ENCODE measurements around the gene ZFP36L2. TPM values are rescaled to one million over a fixed set of nuclear protein-coding genes. Genes with fewer than 3 reads are reported as not detected.

The ZFP36L2 gene, protein sequence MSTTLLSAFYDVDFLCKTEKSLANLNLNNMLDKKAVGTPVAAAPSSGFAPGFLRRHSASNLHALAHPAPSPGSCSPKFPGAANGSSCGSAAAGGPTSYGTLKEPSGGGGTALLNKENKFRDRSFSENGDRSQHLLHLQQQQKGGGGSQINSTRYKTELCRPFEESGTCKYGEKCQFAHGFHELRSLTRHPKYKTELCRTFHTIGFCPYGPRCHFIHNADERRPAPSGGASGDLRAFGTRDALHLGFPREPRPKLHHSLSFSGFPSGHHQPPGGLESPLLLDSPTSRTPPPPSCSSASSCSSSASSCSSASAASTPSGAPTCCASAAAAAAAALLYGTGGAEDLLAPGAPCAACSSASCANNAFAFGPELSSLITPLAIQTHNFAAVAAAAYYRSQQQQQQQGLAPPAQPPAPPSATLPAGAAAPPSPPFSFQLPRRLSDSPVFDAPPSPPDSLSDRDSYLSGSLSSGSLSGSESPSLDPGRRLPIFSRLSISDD
- total RNA-seq = 100 to 1,000 TPM; 231 to 747 (median 389) TPM
- polyA plus RNA-seq = 100 to 1,000 TPM; 252 to 411 TPM
- total RNA-seq = 807 reads per million, percentile 99 among the genes with 10 or more reads in this experiment

DNA sequence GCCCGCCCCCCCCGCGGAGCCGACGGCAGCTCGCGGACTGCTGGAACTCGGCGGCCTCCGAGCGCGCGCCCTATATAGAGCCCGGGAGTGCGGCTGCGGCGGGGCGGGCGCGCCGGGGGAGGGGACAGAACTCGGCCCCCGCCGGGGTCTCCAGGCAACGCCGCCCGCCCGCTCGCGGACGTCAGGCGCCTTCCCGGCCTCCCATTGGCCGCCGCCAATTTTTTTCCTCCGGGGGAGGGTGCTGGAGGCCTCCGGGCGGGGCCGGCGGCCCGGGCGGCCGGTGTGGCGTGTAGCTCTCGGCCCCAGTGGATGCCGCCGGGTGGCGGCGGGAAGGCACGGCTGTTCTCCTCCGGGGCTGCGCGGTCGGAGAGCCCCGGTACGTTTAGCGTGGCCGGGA lies at the start of gene ZFP36L2:
ZFP36L2 (minus strand) TSS at position 49 of the 397 bp plus-strand sequence. CDS start 291 bp downstream, outside the sequence.
- Mint-ChIP-seq H3K9me3 (peaks cover 0 to 24% (median 0%) of the 10 kb centered on the region in 11 donors), H3K36me3 (peaks cover 4 to 38% (median 37%) of the 10 kb centered on the region in 5 donors), H3K4me3 (peak within 1 kb of the TSS; percentile 85 to 99 (median 96)), H3K27me3 (peaks cover 0 to 4% (median 0%) of the 10 kb centered on the region in 5 donors), H3K4me1 (peaks cover 22 to 35% (median 25%) of the 10 kb centered on the region in 7 donors), H3K27ac (peak within 1 kb of the TSS; percentile 87 to 99 (median 96))
- POLR2A ChIA-PET = interaction anchor here (0.6 to 25.8 kb wide), 17 partner anchors 12 to 773 kb away, joined by 3 to 1899 read pairs (median 8); no protein-coding TSS in a partner anchor
- H3K4me3 ChIP-seq (ENCODE audit: low read length) = peak within 1 kb of the TSS; percentile 87
- CTCF ChIA-PET = interaction anchor here (0.6 to 5.6 kb wide), 5 partner anchors 8 to 252 kb away, joined by 3 to 203 read pairs (median 48); no protein-coding TSS in a partner anchor
- ATAC-seq (peak; percentile 84), DNase-seq (peak; percentile 90 to 99 (median 97))
- peaks cover 22% of the 10 kb centered on the region in 2 donors for H3K4me1 ChIP-seq (ENCODE audit: control insufficient read depth in 2 of 2, insufficient read depth in 2 of 2, low read length in 2 of 2)
- peaks cover 30 to 67% (median 36%) of the 10 kb centered on the region in 3 experiments for H3K36me3 ChIP-seq (ENCODE audit: control insufficient read depth in 2 of 3, insufficient read depth in 3 of 3, low read length in 3 of 3)
- intact Hi-C loops (cut with micrococcal nuclease) = loop anchor here (1.0 to 10.0 kb wide), 14 partner anchors 8 to 1386 kb away; partner anchors contain the start of genes COX7A2L (in 2 of the 2) and THADA (in 2 of the 2)
- H3K9me3 ChIP-seq (ENCODE audit: control insufficient read depth in 2 of 3, low read length in 3 of 3) = no peaks in the 10 kb centered on the region
- H3K27me3 ChIP-seq (ENCODE audit: control insufficient read depth in 2 of 2, insufficient read depth in 2 of 2, low read length in 2 of 2) = no peaks in the 10 kb centered on the region
- H3K27ac ChIP-seq (ENCODE audit: low read depth, low read length) = peak within 1 kb of the TSS; percentile 97

DNA sequence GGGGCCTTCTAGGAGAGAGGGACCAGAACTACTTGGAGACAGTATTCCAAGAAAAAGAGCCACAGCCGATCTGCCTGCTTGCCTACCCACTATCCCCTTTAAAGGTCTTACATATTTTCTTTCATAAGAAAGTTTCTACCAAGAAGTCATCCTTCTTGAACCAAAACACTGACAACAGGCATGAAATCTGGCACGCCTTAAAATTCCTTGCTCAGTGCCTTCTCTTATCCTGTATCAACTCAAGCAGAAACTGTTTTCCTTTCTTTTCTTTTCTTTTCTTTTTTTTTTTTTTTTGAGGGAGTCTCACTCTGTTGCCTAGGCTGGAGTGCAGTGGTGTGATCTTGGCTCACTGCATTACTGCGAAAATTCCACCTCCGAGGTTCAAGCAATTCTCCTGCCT lies 48.3 kb upstream of the ZFP36L2 start:
- Mint-ChIP-seq H3K27ac (no peak overlapping the region), H3K36me3 (peaks cover 0 to 53% (median 26%) of the 10 kb centered on the region in 5 donors), H3K4me3 (no peak overlapping the region), H3K4me1 (peaks cover 0 to 19% (median 0%) of the 10 kb centered on the region in 7 donors), H3K9me3 (peaks cover 0 to 2% (median 0%) of the 10 kb centered on the region in 11 donors), H3K27me3 (no peaks in the 10 kb centered on the region)
- Histone ChIP-seq H3K4me1 (ENCODE audit: control insufficient read depth in 2 of 2, insufficient read depth in 2 of 2, low read length in 2 of 2) (no peaks in the 10 kb centered on the region), H3K9me3 (ENCODE audit: control insufficient read depth in 2 of 3, low read length in 3 of 3) (no peaks in the 10 kb centered on the region), H3K4me3 (ENCODE audit: low read length) (no peak overlapping the region), H3K27me3 (ENCODE audit: control insufficient read depth in 2 of 2, insufficient read depth in 2 of 2, low read length in 2 of 2) (no peaks in the 10 kb centered on the region), H3K27ac (ENCODE audit: low read depth, low read length) (no peak overlapping the region), H3K36me3 (ENCODE audit: control insufficient read depth in 2 of 3, insufficient read depth in 3 of 3, low read length in 3 of 3) (peaks cover 0 to 50% (median 0%) of the 10 kb centered on the region in 3 experiments)
- ATAC-seq (no peak), DNase-seq (no peak)
- CTCF ChIA-PET = no interaction called here
- intact Hi-C loops (cut with micrococcal nuclease) = no loop called here
- POLR2A ChIA-PET = no interaction called here

DNA sequence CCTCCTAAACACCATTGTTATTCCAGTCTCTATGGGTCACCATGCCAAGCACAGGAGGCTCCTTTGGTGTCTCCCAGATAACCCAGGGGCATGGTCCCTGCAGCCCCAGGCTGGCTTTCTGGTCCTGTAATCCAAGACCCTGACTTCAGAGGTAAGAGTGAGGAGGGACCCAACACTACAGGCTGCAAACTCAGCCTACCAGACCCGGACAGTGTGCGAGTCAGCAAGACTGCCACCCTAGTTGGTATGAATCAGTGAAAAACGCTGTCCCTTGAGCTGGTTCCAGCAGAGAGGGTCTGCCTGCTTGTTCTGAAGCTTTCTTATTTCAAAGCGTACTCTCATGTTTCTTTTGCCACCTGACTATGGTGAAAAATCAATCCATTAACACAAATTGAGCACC lies 47.6 kb upstream of the ZFP36L2 start:
- peaks cover 0 to 52% (median 23%) of the 10 kb centered on the region in 5 donors for H3K36me3 Mint-ChIP-seq
- POLR2A ChIA-PET = no interaction called here
- intact Hi-C loops (cut with micrococcal nuclease) = no loop called here

DNA sequence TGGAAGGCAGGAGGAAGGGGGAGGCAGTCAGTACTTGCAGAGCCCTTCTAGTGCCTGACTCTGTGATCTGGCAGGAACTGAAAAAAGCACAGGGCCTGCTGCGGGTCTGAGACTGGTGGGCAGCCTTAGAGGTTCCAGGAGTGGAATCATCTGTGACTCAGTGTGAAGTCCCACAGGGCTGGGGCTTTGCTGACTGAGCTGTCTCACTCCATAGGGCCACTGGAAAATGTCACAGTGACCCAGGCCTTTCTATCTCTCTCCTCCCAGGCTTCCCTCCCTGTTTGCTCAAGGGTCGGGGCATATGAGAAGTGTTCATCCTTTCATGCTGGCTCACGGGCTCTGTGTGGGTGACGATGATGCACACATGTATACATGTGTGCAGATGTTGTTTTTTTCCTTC lies 47.1 kb upstream of the ZFP36L2 start:
- Mint-ChIP-seq H3K4me3 (no peak overlapping the region), H3K4me1 (peaks cover 0 to 24% (median 0%) of the 10 kb centered on the region in 7 donors), H3K36me3 (peaks cover 4 to 51% (median 18%) of the 10 kb centered on the region in 5 donors), H3K27me3 (no peaks in the 10 kb centered on the region), H3K27ac (peak overlapping the region in 4 of 9 donors; percentile 19 to 65 (median 51)), H3K9me3 (peaks cover 0 to 2% (median 0%) of the 10 kb centered on the region in 11 donors)
- no peaks in the 10 kb centered on the region for H3K4me1 ChIP-seq (ENCODE audit: control insufficient read depth in 2 of 2, insufficient read depth in 2 of 2, low read length in 2 of 2)
- no peaks in the 10 kb centered on the region for H3K27me3 ChIP-seq (ENCODE audit: control insufficient read depth in 2 of 2, insufficient read depth in 2 of 2, low read length in 2 of 2)
- no peaks in the 10 kb centered on the region for H3K9me3 ChIP-seq (ENCODE audit: control insufficient read depth in 2 of 3, low read length in 3 of 3)
- CTCF ChIA-PET = no interaction called here
- POLR2A ChIA-PET = no interaction called here
- intact Hi-C loops (cut with micrococcal nuclease) = no loop called here
- peaks cover 0 to 53% (median 0%) of the 10 kb centered on the region in 3 experiments for H3K36me3 ChIP-seq (ENCODE audit: control insufficient read depth in 2 of 3, insufficient read depth in 3 of 3, low read length in 3 of 3)
- no peak for ATAC-seq
- H3K27ac ChIP-seq (ENCODE audit: low read depth, low read length) = no peak overlapping the region
- no peak overlapping the region for H3K4me3 ChIP-seq (ENCODE audit: low read length)
- DNase-seq = no peak

More for the DNA sequence above, 47.6 kb upstream of the ZFP36L2 start:
- Histone ChIP-seq H3K9me3 (ENCODE audit: control insufficient read depth in 2 of 3, low read length in 3 of 3) (no peaks in the 10 kb centered on the region), H3K27me3 (ENCODE audit: control insufficient read depth in 2 of 2, insufficient read depth in 2 of 2, low read length in 2 of 2) (no peaks in the 10 kb centered on the region), H3K4me1 (ENCODE audit: control insufficient read depth in 2 of 2, insufficient read depth in 2 of 2, low read length in 2 of 2) (no peaks in the 10 kb centered on the region), H3K27ac (ENCODE audit: low read depth, low read length) (no peak overlapping the region), H3K4me3 (ENCODE audit: low read length) (no peak overlapping the region), H3K36me3 (ENCODE audit: control insufficient read depth in 2 of 3, insufficient read depth in 3 of 3, low read length in 3 of 3) (peaks cover 0 to 51% (median 0%) of the 10 kb centered on the region in 3 experiments)
- CTCF ChIA-PET = no interaction called here
- DNase-seq (no peak), ATAC-seq (no peak)
- H3K9me3 Mint-ChIP-seq = peaks cover 0 to 2% (median 0%) of the 10 kb centered on the region in 11 donors
- peak overlapping the region in 4 of 9 donors; percentile 6 to 32 (median 12) for H3K27ac Mint-ChIP-seq
- peaks cover 0 to 22% (median 0%) of the 10 kb centered on the region in 7 donors for H3K4me1 Mint-ChIP-seq
- H3K27me3 Mint-ChIP-seq = no peaks in the 10 kb centered on the region
- no peak overlapping the region for H3K4me3 Mint-ChIP-seq

DNA sequence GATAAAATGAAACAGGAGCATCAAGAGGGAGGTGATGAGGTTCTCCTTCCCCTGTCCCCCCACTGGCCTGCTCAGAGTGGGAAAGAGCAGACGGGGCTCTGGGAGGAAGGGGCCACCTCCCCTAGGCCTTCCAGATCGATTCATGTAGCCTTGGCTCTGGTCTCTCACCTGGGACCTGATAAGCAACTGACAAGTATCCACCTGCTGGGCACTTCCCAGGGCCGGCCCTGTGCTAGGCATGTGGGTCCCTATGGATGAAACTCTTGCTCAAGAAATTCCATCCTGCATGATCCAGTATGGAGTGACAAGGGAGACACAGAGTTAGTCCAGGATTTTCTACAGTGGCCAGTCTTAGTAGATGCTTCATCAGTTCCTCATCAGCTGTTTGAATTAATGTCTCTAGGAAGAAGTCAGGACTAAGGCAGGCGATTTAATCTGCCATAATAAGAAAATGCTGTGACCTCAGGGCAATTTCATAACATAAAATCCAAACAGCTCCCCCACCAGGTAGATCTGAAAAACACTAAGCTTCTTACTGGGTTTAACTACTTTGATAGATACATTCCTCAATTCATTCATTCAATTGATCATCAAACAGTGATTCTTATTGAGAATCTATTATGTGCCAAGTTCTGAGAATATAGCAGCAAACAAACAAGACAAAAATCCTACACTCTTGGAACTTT lies 44.7 kb upstream of the ZFP36L2 start:
- Mint-ChIP-seq H3K36me3 (peaks cover 4 to 39% (median 22%) of the 10 kb centered on the region in 5 donors), H3K27me3 (no peaks in the 10 kb centered on the region), H3K4me3 (no peak overlapping the region), H3K9me3 (peaks cover 0 to 2% (median 0%) of the 10 kb centered on the region in 11 donors), H3K27ac (no peak overlapping the region), H3K4me1 (peaks cover 0 to 16% (median 0%) of the 10 kb centered on the region in 7 donors)
- peaks cover 0 to 60% (median 0%) of the 10 kb centered on the region in 3 experiments for H3K36me3 ChIP-seq (ENCODE audit: control insufficient read depth in 2 of 3, insufficient read depth in 3 of 3, low read length in 3 of 3)
- H3K27me3 ChIP-seq (ENCODE audit: control insufficient read depth in 2 of 2, insufficient read depth in 2 of 2, low read length in 2 of 2) = no peaks in the 10 kb centered on the region
- no peak for ATAC-seq
- no peak overlapping the region for H3K4me3 ChIP-seq (ENCODE audit: low read length)
- no peaks in the 10 kb centered on the region for H3K9me3 ChIP-seq (ENCODE audit: control insufficient read depth in 2 of 3, low read length in 3 of 3)
- DNase-seq = peak in 1 of 9 donors; percentile 9
- no peaks in the 10 kb centered on the region for H3K4me1 ChIP-seq (ENCODE audit: control insufficient read depth in 2 of 2, insufficient read depth in 2 of 2, low read length in 2 of 2)
- no peak overlapping the region for H3K27ac ChIP-seq (ENCODE audit: low read depth, low read length)
- ChIA-PET CTCF (interaction anchor here (0.6 kb wide), 3 partner anchors 22 to 308 kb away, joined by 3 to 5 read pairs (median 3); no protein-coding TSS in a partner anchor), POLR2A (interaction anchor here (0.7 kb wide), 1 partner anchor 70 kb away, joined by 5 read pairs; no protein-coding TSS in a partner anchor)
- intact Hi-C loops (cut with micrococcal nuclease) = no loop called here

DNA sequence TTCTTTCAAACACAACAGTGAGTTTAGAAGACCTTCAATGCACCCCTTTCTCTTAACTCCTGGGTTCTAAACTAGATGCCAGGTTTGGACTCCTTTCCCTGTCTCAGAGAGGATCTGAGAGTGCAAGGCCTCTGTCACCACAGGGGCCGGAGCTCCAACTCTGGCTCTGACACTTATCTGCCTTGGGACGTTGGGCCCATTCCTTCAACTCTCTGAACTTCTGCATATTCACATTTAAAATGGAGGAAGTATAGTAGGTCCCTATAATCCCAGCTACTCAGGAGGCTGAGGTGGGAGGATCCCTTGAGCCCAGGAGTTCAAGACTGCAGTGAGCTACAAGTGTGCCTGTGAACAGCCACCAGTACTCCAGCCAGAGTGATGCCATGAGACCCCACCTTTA lies 44.1 kb upstream of the ZFP36L2 start:
- Histone ChIP-seq H3K36me3 (ENCODE audit: control insufficient read depth in 2 of 3, insufficient read depth in 3 of 3, low read length in 3 of 3) (peaks cover 0 to 62% (median 0%) of the 10 kb centered on the region in 3 experiments), H3K4me3 (ENCODE audit: low read length) (no peak overlapping the region), H3K27me3 (ENCODE audit: control insufficient read depth in 2 of 2, insufficient read depth in 2 of 2, low read length in 2 of 2) (no peaks in the 10 kb centered on the region), H3K4me1 (ENCODE audit: control insufficient read depth in 2 of 2, insufficient read depth in 2 of 2, low read length in 2 of 2) (no peaks in the 10 kb centered on the region), H3K27ac (ENCODE audit: low read depth, low read length) (no peak overlapping the region), H3K9me3 (ENCODE audit: control insufficient read depth in 2 of 3, low read length in 3 of 3) (no peaks in the 10 kb centered on the region)
- no peak overlapping the region for H3K4me3 Mint-ChIP-seq
- peaks cover 0 to 2% (median 0%) of the 10 kb centered on the region in 11 donors for H3K9me3 Mint-ChIP-seq
- H3K4me1 Mint-ChIP-seq = peaks cover 0 to 16% (median 0%) of the 10 kb centered on the region in 7 donors
- peak overlapping the region in 3 of 9 donors; percentile 32 to 60 (median 49) for H3K27ac Mint-ChIP-seq
- DNase-seq (no peak), ATAC-seq (no peak)
- CTCF ChIA-PET = no interaction called here
- POLR2A ChIA-PET = no interaction called here
- H3K36me3 Mint-ChIP-seq = peaks cover 4 to 46% (median 22%) of the 10 kb centered on the region in 5 donors
- H3K27me3 Mint-ChIP-seq = no peaks in the 10 kb centered on the region
- intact Hi-C loops (cut with micrococcal nuclease) = no loop called here
